Measurements from ENCODE around the gene EPHB2. TPM values are rescaled to one million over a fixed set of nuclear protein-coding genes. Genes with fewer than 3 reads are reported as not detected.

The EPHB2 gene
- total and polyA plus RNA-seq, 2 of the 13 experiments (the other 11 are each of a cell fraction or from before 2014, with no cell fraction given): 0.03 to 0.11 TPM

DNA sequence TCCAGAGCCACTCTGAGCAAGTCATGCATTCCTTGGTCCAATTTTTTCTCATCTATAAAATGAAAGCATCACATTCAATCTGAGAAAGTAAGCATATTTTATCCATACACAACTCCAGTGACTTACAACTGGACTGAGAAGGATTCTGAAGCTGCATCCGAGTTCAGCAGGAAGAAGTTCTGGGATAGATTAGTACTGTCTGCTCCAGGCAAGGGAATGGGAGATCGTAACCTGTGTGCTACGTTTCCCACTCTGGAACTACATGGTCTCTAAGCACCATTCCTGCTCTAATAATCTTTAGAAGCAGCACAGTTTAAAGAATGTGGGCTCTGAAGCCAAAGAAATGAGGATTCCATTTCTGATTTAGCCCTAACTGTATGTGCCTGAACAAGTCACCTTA, 182.7 kb downstream of the EPHB2 start (continued):
- TF ChIP-seq, protein P1, sequence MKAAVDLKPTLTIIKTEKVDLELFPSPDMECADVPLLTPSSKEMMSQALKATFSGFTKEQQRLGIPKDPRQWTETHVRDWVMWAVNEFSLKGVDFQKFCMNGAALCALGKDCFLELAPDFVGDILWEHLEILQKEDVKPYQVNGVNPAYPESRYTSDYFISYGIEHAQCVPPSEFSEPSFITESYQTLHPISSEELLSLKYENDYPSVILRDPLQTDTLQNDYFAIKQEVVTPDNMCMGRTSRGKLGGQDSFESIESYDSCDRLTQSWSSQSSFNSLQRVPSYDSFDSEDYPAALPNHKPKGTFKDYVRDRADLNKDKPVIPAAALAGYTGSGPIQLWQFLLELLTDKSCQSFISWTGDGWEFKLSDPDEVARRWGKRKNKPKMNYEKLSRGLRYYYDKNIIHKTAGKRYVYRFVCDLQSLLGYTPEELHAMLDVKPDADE (CRISPR knock-in tag; IDR thresholded peaks at IDR 0.05): no peak
- no peak for TF ChIP-seq ZNF615 (CRISPR knock-in tag; IDR thresholded peaks at IDR 0.05; ENCODE audit: borderline replicate concordance)
- no peak for TF ChIP-seq DMAP1 (CRISPR knock-in tag; IDR thresholded peaks at IDR 0.05)
- no peak for TF ChIP-seq ELF3 (CRISPR knock-in tag; IDR thresholded peaks at IDR 0.05)

DNA sequence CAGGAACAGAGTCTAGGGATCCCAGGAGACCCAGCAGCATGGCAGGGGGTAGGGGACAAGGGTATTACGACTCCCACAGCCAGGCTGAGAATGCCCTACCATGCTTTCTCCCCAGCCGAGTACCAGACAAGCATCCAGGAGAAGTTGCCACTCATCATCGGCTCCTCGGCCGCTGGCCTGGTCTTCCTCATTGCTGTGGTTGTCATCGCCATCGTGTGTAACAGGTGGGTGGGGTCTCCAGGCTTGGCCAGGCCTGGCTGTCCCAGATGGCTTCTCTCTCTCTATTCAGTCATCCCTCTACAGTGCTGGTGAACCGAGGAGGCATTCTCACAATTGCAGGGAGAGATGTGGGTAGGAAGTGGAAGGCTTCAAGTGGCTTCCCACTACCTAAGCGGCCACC, 184.7 kb downstream of the EPHB2 start:
- POLR2A ChIA-PET: no interaction called here
- H3K27me3 ChIP-seq (ENCODE audit: control insufficient read depth in 1 of 2, insufficient read depth in 2 of 2, low read length in 2 of 2): peaks cover 0 to 3% of the 10 kb centered on the region in 2 experiments; a peak in 1 of 5 replicates
- H2AFZ ChIP-seq (ENCODE audit: low read length): no peak overlapping the region
- CTCF ChIA-PET (ENCODE audit: low intra/inter-chr PET ratio, low total read pairs): no interaction called here
- H3K79me2 ChIP-seq (ENCODE audit: insufficient read depth, low read length): no peaks in the 10 kb centered on the region
- H4K20me1 ChIP-seq (ENCODE audit: insufficient read depth, low read length): no peaks in the 10 kb centered on the region
- in situ Hi-C loops (cut with HindIII; ENCODE audit: extremely low pct_ligation_motif_present, low pct_unique_long_range_greater_than_20kb): loop anchor here (25.0 kb wide), 1 partner anchor 183 kb away; the partner anchor contains the start of gene EPHB2
- H3K27ac ChIP-seq (ENCODE audit: extremely low read length, insufficient read depth, low read length): no peak overlapping the region
- no peak overlapping the region for H3K4me2 ChIP-seq (ENCODE audit: low read depth, low read length)
- ATAC-seq (no peak), DNase-seq (ENCODE audit: low spot score) (no peak), FAIRE-seq (no peak)
- H3K9ac ChIP-seq (ENCODE audit: insufficient read depth, low read depth, low read length): no peak overlapping the region
- H3K36me3 ChIP-seq (replicated peaks in 1 of 2; ENCODE audit: control insufficient read depth in 1 of 2, insufficient read depth in 2 of 2, low read length in 2 of 2): no peaks in the 10 kb centered on the region
- intact Hi-C loops (cut with micrococcal nuclease; ENCODE audit: unreplicated experiment): no loop called here
- no peaks in the 10 kb centered on the region for H3K4me1 ChIP-seq (ENCODE audit: insufficient read depth, low read length)
- no peaks in the 10 kb centered on the region for H3K9me3 ChIP-seq (ENCODE audit: low read length)
- BruUV-seq (replicated peaks): no TSS peak
- 20% methylated on average over 6 of the region's 9 CpGs for WGBS (ENCODE audit: low lambda C conversion rate)
- H3K4me3 ChIP-seq (replicated peaks in 1 of 3; ENCODE audit: insufficient read depth in 1 of 3, low read depth in 2 of 3, low read length in 3 of 3): no peak overlapping the region
- TF ChIP-seq, protein P2, sequence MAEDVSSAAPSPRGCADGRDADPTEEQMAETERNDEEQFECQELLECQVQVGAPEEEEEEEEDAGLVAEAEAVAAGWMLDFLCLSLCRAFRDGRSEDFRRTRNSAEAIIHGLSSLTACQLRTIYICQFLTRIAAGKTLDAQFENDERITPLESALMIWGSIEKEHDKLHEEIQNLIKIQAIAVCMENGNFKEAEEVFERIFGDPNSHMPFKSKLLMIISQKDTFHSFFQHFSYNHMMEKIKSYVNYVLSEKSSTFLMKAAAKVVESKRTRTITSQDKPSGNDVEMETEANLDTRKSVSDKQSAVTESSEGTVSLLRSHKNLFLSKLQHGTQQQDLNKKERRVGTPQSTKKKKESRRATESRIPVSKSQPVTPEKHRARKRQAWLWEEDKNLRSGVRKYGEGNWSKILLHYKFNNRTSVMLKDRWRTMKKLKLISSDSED (CRISPR knock-in tag; IDR thresholded peaks at IDR 0.05): no peak
- TF ChIP-seq MED1 (CRISPR knock-in tag; IDR thresholded peaks at IDR 0.05) (no peak), NFIB (CRISPR knock-in tag; IDR thresholded peaks at IDR 0.05; ENCODE audit: borderline replicate concordance) (no peak), MAZ (IDR thresholded peaks at IDR 0.05; ENCODE audit: borderline replicate concordance, low read depth, low read length) (no peak), MAZ (CRISPR knock-in tag; IDR thresholded peaks at IDR 0.05; ENCODE audit: low read depth) (no peak), REXO4 (CRISPR knock-in tag; IDR thresholded peaks at IDR 0.05; ENCODE audit: borderline replicate concordance) (no peak), GTF2F1 (IDR thresholded peaks at IDR 0.05; ENCODE audit: low read length) (no peak), JUNB (CRISPR knock-in tag; IDR thresholded peaks at IDR 0.05; ENCODE audit: borderline replicate concordance) (no peak), MXD4 (CRISPR knock-in tag; IDR thresholded peaks at IDR 0.05) (no peak), ADNP (CRISPR knock-in tag; IDR thresholded peaks at IDR 0.05) (no peak), RXRA (CRISPR knock-in tag; IDR thresholded peaks at IDR 0.05) (no peak), STAG1 (CRISPR knock-in tag; IDR thresholded peaks at IDR 0.05) (no peak), GLI4 (CRISPR knock-in tag; IDR thresholded peaks at IDR 0.05; ENCODE audit: borderline replicate concordance) (no peak), ZNF883 (CRISPR knock-in tag; IDR thresholded peaks at IDR 0.05; ENCODE audit: not compliant biosample characterization) (no peak)
- TF ChIP-seq, protein P3, sequence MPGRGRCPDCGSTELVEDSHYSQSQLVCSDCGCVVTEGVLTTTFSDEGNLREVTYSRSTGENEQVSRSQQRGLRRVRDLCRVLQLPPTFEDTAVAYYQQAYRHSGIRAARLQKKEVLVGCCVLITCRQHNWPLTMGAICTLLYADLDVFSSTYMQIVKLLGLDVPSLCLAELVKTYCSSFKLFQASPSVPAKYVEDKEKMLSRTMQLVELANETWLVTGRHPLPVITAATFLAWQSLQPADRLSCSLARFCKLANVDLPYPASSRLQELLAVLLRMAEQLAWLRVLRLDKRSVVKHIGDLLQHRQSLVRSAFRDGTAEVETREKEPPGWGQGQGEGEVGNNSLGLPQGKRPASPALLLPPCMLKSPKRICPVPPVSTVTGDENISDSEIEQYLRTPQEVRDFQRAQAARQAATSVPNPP (CRISPR knock-in tag; IDR thresholded peaks at IDR 0.05): no peak
- TF ChIP-seq, protein P4, sequence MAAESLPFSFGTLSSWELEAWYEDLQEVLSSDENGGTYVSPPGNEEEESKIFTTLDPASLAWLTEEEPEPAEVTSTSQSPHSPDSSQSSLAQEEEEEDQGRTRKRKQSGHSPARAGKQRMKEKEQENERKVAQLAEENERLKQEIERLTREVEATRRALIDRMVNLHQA (CRISPR knock-in tag; IDR thresholded peaks at IDR 0.05): no peak
- TF ChIP-seq, protein P5, sequence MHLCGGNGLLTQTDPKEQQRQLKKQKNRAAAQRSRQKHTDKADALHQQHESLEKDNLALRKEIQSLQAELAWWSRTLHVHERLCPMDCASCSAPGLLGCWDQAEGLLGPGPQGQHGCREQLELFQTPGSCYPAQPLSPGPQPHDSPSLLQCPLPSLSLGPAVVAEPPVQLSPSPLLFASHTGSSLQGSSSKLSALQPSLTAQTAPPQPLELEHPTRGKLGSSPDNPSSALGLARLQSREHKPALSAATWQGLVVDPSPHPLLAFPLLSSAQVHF (CRISPR knock-in tag; IDR thresholded peaks at IDR 0.05): no peak

All from HepG2 (cell line).